Raji (cell line): ENCODE data around the gene MCTP2.

Experiments used
- POLR2A ChIP-seq: IDR thresholded peaks from 2 replicates; pipeline ENCODE4 v1.6.1; 2011; ENCODE audit warnings: low read depth, low read length, control low read depth; ENCODE audit not compliant: insufficient read depth

Gene MCTP2

DNA sequence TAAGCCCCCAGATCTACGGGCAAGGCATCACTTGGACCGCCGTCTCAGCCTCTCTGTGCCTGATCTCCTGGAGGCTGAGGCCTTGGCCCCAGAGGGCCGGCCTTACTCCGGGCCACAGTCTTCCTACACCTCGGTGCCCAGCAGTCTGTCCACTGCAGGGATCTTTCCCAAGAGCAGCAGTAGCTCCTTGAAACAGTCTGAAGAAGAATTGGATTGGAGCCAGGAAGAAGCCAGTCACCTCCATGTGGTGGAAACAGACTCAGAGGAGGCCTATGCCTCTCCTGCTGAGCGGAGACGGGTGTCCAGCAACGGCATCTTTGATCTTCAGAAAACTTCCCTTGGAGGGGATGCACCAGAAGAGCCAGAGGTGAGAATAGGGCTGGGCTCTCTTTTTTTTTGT, 67.0 kb downstream of the MCTP2 start:
- TF ChIP-seq POLR2A: no peak

- TF ChIP-seq POLR2A: no peak
Measured at GRCh38 chr15:94300612-94301011, 69.3 kb downstream of the MCTP2 start.

DNA sequence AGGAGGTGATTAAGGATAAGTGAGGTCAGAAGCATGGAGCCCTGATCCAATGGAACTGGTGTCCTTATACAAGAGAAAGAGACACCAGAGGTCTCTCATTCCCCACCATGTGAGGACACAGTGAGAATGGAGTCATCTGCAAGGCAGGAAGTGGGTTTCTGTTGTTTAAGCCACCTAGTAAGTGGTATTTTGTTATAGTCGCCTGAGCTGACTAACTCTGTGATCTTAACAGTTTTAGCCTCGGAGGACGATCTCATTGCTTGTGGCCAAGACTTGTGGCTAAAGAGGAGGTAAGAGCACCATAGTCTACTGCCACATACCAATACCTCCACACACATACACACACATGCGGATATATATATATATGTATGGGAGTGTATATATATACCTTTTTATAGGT, 73.8 kb downstream of the MCTP2 start:
- no peak for TF ChIP-seq POLR2A

DNA sequence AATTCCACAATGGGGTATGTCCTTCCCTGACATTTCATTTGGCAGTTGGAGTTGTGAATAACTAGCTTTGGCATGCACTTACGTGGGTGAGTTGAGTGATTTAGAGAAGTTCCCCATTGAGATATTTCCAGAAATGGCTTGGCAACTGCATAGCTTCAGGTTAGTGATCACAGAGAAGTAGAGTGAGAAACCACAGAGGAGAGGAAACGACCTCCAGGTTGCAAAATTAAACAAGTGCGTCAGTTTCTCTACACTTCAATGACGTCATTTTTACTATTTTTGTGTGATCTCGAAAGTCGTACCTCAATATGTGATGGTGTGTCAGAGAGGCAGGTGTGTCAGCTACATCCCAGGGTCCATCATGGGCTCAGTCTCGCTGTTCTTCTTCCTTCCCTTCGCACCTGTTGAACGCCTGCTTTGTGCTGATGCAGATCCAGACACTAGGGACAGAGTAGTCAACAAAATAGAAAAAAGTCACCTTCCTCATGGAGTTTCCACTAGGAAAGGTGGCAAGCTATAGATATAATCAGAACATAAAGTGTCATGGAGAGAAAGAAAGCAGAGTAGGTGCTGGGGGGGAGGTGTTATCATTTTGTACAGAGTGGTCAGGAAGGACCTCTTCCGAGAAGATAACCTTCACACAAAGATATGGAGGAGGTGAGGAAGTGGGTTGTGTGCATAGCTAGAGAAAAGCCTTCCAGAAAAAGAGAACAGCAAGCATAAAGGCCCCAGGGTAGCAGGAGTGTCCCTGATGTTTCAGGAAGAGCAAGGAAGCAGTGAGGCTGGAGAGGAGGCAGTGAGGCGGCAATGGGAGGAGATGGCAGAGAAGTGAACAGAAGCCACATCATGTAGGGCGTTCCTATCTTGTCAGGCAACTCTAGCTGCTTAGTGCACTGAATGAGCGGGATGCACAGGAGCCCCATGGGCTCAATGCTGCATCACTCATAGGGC, 75.6 kb downstream of the MCTP2 start:
- no peak for TF ChIP-seq POLR2A

DNA sequence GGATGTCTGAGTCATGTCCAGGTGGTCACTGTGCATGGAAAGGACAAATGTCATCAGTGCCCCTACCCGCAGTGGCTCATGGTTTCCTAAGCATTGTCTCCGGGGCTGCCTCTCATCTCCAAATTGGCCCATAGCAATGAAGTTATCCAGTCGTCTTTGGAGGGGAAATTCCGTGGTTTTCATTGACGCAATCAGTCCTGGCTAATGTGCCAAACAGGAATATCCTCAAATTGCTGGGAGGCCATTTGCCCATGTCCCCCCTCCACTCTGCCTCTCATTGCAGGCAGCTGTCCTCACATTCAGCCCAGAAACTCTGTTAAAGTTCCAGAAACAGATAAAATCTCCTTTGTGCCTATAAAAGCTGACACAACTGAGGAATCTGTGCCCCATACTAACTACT, 81.6 kb downstream of the MCTP2 start:
- TF ChIP-seq POLR2A: no peak

DNA sequence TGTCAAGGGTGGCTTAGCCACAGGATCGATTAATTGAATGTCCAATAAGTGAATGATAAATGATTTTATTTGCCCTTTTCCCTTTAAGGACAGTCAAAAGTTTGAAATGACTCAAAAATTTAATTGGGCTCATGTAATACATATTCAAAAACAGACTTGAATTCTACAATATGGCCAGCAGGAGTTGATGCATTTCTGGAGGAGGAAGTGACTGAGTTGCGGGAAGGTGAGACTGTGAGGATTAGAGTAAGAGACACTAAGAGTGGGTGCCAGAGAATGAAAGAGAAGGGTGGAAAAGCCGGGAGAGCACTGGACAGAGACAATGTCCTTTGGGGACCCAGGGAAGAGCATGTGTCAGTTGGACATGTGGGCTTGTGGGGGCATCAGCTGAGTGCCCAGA, 83.3 kb downstream of the MCTP2 start:
- no peak for TF ChIP-seq POLR2A

- TF ChIP-seq POLR2A: no peak
Measured at GRCh38 chr15:94317211-94317610, 85.8 kb downstream of the MCTP2 start.

- TF ChIP-seq POLR2A: no peak
Measured at GRCh38 chr15:94322141-94322540, 90.8 kb downstream of the MCTP2 start.

- no peak for TF ChIP-seq POLR2A
Measured at GRCh38 chr15:94323076-94323475, 91.7 kb downstream of the MCTP2 start.

- no peak for TF ChIP-seq POLR2A
Measured at GRCh38 chr15:94324117-94324826, 92.9 kb downstream of the MCTP2 start.

DNA sequence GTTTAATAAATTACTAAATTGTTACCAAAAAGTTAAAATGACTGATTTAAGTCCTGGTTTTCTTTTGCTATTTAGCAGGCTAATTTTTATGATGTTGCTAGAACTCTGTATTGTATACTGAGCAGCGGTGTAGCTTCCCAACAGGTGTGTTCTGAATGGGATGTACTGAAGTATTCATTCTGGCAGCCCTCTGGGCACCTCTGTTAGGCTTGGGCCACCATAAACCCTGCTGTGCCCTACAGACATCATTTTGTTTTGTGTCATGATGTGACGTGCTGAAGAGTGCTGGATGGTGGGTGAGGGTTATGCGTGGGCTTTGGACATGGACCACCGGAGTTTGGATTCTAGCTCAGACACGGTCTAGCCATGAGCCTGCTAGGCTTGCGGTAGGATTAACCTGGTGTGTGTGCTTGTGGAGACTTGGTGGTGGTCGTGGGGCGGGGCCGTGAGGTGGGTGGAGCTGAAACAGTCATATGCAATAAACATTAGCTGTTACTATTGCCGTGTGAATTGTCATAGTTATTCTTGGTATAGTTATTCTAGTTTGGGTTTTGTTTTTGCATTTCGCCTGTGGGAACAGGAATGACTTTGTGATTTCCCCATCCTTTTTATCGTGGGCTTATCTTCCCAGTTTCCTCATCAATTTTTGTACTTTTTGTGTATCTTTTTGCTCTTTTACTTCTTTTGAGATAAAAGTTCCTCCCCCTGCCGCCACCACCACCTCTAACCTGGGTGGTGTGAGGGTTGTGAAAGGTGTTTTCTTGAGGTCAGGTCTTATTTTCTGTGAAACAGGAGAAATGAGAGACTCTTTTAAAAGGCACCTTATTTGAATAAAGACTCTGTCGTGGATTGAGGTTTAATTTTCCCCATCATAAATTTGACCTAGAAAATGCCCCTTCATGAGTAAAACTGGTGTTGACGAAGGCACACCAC, 93.7 kb downstream of the MCTP2 start:
- TF ChIP-seq POLR2A: no peak

GRCh38 chr15:94327356-94327936, 96.1 kb downstream of the MCTP2 start:
- TF ChIP-seq POLR2A: no peak

DNA sequence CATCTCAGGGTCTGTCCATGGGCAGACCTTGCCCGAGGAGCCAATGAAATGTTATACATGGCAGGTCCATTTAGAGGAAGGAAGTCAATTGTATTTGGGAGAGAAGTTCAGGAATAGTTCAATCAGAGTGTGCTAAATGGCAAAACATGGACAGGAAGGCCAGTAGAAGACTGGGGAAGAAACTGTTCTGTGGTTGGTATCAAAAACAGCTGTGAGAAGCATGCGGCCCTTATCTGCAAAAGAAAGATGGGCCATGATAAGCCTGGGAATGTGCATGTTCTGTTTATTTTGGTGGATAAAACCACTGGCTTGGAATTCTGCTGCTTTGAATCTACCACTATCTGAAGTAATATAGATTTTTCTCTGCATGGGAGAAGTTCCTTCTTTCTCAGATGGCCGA, 100.4 kb downstream of the MCTP2 start:
- no peak for TF ChIP-seq POLR2A

DNA sequence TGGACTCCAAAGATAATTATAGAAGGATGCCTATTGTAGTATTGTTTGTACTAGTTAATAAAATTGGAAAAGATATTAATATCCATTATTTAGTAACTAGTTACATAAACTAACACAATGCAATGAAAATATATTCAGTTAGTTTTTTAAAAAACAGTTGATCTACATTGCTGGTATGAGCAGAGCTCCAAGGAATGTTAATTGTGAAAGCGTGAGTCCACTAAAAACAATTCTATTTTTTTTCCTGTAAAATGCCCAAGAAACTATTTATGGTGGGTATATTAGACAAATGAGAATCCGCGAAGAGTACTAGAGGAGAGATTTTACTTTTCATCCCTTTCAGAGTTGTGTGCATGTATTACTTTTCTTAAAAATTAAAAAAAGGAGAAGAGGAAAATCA, 104.3 kb downstream of the MCTP2 start:
- TF ChIP-seq POLR2A: no peak
